T-helper 1 cell treated with Interleukin-12 subunit alpha and Interleukin-12 subunit beta and Interleukin-4 antibody, amounts not matched to agents 30 ng/mL and 1 ng/mL, for 36 hours (primary cell): ENCODE data around the gene PRXL2B. TPM values are rescaled to one million over a fixed set of nuclear protein-coding genes. Genes with fewer than 3 reads are reported as not detected.
"Not testable (repeated sequence)": the region's sequence is repeated elsewhere in the genome, so short reads cannot be mapped to it uniquely, and the experiment has no call there.

ENCODE experiments used
- intact Hi-C: fragments of 100-400 bp; cut with micrococcal nuclease; formaldehyde crosslinking; loops from one replicate; pipeline ENCODE4 v1.15.1; 2024
- total RNA-seq: library from RNA; stranded (reverse); gene quantifications from 2 replicates; pipeline ENCODE4 v1.2.3, GENCODE V29; 2022

PRXL2B gene
- total RNA-seq, 1 donor from 2014 or later, result 35.2 TPM

DNA sequence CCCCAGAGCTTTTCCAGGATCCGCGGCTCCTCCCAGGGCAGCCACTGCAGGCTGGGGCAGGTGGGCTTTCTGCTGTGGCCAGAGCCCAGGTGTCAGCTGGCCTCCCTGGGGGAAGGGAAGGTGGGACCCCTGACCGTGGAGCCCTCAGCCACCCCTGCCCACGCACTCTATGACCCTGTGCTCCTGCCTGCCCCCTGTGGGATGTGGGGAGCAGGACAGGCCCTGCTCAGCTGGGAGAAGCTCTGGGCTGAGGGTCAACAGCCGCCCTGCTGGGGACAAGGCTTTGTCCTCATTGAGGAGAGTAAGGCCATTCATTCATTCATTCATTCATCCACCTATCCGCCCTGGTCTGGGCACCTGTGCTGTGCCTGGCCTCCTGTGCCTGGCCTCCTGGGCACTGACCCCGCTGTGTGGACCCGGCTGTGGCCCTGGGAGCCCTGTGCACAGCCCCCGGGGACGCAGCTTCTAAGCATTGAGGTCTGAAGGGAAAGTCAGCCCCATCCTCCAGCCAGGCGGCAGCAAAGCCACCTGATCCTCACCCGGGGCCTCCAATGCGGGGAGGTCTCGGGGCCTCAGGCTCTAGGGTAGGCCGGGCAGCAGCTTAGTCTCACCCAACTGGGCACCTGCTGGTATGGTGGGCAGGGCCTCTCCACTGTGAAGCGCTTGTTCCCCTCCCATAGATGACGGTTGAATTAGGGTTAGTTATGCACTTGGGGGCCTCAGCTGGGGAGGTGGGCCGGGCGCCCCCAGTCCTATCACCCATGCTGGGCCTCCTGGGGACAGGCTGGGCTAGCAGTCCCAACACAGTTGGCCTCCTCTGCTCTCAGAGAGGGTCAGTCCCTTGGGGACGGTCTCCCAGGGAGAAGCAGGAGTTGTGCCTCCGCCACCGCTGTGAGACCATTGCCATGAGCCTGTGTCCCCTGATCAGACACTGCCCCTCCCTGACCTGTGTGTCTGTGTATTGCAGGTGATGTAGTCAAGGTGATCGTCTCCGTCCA lies 24.4 kb upstream of the PRXL2B start:
- intact Hi-C loops, result no loop called here

DNA sequence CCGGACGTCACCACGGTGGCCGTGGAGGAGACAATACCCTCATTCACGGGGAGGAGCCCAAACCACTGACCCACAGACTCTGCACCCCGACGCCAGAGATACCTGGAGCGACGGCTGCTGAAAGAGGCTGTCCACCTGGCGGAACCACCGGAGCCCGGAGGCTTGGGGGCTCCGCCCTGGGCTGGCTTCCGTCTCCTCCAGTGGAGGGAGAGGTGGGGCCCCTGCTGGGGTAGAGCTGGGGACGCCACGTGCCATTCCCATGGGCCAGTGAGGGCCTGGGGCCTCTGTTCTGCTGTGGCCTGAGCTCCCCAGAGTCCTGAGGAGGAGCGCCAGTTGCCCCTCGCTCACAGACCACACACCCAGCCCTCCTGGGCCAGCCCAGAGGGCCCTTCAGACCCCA lies 23.4 kb upstream of the PRXL2B start:
- intact Hi-C loops, result no loop called here

DNA sequence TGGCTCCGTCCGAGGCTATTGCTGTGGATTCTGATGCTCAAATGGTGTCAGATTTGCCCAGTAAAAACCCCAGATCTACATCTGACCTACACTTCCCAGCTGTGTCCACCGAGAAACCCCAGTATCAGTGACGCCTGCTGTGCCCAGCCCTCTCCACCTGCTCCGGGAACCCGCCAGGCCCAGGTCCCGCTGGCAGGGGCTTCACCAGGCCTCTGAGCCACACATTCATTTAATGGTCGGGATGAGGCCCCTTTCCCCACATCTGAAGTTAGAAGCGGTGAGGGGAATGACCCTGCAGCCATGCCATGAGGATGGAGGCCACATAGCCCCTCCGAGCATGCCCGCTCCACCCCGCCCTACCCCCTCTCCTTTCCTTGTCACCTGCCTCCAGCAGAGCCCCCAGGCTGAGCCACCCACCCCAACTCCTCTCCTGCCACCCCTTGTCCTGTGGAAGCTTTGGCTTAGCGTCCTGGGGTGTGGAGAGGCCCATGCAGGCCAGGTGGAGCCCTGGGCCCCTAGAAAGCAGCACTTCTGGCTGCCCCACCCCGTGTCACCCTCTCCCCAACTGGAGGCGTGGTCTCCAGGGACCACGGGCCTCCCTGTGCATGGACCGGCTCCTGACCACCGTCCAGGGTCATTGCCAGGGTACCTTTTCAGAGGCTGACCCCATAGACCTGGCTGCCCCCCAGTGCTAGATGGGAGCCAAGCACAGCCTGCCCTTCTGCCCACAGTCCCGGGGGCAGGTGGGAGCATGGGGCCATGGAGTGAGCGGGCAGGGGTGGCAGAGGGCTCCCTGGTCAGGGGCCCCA lies 22.4 kb upstream of the PRXL2B start:
- intact Hi-C loops, result no loop called here

DNA sequence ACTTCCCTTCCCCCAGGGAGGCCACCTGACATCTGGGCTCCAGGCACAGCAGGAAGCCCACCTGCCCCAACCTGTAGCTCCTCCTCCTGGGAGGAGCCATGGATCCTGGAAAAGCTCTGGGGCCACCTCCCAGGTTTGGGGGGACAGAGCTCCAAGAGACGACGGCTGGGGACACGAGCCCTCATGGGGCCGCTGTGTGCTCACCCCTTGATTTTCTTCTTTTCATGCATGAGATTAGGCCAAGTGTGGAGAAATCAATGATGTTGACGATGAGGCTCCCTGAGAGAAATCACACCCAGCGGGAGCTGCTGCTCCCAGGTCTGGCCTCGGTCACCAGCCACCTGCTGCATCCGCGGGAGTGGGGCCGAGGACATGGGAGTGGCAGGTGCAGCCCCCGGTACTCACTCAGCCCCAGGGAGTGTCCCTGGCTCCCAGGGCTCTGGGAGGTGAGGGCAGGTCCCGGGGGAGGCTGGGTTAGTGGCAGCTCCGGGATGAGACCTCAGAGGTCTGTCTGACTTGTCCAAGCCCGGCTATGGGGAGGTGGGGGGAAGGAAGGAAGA lies 21.7 kb upstream of the PRXL2B start:
- intact Hi-C loops, result no loop called here

DNA sequence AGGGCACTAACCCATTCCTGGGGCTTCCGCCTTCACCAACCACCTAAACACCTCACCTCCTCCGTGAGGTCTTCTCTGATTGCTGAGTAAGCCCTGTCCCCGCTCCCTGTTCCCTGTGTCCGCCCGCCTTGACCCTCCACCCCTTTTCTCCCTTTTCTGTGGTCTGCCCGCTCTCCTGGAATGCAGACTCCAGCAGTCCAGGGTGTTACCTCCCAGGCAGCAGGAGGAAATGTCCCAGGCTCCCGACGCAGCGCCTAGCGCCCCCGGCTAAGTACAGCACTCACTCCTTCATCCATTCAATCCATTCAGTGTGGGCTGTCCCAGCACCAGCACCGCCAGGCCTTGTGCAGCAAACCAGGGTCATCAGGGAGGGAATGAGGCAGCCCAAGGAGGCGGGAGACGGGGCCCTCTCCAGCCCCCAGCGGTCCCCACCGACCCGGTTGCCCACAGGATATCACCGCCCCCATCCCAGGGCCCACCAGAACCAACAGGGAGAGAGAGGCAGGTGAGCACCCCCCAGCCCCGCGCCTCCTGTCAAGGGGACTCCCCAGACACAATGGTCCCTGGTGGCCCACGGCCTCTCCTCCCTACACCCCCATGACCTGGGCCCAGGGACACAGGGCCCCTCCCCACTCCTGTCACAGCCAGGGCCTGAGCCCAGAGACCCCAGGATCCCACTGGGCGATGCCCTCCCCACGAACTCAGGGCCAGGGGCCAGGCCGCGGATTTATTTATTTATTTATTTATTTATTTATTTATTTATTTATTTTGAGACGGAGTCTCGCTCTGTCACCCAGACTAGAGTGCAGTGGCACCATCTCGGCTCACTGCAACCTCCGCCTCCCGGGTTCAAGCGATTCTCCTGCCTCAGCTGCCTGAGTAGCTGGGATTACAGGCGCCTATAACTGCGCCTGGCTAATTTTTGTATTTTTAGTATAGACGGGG lies 20.2 kb upstream of the PRXL2B start:
- intact Hi-C loops, result no loop called here

DNA sequence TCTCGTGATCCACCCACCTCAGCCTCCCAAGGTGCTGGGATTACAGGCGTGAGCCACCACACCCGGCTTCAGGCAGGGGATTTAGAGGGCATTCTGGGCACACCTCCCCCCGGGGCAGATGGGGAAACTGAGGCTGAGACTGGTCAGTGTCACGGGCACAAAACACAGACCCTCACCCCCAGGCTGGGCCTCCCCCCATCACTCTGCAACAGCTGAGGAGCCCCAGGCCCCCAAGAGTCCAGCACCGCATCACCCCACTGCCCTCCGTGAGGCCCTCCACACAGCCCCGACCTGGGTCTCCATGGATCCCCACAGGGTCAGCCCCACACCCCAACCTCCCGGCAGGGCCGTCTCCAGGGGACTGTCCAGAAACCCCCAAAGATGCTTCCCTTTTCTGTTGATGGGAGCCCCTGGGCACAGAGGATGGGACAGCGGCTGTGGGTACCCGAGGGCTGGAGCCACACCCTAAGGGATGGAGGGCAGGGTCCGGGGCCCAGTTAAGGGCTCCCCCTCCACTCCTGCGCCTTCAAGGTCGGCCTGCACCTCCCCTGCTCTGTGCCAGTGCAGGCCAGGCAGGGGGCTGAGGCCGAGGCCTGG lies 19.4 kb upstream of the PRXL2B start:
- intact Hi-C loops, result no loop called here

DNA sequence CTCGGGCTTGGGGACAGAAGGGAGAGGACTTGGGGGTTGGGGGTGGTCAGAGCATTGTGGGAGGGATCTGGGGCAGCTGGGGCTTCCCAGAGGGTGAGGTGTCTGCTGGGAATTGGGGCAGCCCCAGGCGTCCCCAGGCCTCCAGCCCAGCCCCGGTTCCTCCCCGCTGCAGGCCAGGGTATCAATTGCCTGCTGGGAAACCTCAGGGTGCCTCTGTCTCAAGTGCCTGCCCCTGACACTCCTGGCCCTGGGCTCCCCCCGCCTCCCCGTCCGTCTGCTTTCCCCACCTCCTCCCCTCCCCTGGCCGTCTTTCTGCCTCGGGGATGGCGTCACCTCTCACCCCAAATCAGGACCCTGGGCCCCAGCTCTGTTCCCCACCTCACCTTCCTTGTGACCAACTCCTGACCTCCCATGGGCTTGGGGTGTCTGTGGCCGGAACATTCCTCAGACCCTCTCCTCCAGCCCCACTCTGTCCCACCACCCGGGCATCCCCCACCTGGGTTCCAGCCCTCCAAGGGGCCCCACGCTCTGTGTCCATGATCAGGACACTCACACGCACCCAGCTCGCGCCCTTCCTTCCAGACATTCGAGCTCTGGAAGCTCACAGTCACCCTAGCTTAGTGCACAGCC lies 18.3 kb upstream of the PRXL2B start:
- intact Hi-C loops, result not testable (repeated sequence)

DNA sequence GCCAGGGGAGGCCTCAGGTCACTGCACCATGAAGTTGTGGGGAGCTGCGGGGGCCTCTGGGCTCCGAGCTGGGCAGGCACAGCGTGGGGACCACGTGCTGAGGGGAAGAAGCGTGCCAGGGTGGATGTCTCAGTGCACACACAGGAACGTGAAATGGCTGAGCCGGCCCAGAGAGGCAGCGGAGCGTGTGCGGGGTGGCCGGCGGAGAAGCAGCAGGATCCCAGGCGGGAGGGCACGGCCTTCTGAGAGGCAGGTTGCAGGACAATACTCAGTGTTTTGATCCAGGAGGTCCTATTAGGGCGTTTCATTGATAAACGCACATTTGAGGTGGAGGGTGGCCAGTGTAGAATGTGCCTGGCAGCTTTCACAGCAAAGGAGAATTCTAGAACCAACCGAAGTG lies 17.5 kb upstream of the PRXL2B start:
- intact Hi-C loops, result no loop called here

DNA sequence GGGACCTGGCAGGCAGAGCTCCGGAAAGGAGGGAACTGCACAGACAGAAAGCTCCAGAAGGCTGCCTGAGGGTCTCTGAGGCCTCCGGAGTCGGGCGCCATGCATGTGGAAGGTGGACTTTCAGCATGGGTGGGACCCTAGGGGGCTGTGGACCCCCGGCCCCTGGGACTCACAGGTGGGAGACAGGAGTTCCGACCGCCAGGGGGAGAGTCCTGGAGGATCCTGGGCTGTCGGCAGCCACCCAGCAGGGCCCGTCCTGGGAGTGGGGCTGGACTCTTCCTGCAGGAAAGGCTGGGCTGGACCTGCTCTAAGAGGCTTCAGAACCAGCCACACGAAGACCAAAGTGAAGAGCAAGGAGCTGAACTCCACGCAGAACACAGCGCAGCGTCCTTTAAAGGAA lies 16.9 kb upstream of the PRXL2B start:
- intact Hi-C loops, result not testable (repeated sequence)

DNA sequence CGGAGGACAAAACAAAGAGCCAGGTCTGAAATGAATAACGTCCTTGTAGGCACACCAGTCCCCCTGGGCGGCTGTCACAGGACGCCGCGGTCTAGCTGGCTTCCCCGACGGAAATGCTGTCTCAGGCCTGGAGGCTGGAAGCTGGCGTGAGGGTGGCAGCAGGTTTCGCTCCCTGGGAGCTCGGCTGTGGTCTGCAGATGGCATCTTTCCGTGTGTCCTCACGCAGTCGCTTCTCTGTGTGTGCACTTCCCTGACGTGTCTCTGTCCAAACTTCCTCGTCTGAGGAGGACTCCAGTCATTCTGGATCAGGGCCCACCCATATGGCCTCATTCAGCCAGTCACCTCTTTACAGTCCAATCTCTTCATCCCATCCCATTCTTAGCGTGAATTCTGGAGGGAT lies 16.2 kb upstream of the PRXL2B start:
- intact Hi-C loops, result no loop called here

DNA sequence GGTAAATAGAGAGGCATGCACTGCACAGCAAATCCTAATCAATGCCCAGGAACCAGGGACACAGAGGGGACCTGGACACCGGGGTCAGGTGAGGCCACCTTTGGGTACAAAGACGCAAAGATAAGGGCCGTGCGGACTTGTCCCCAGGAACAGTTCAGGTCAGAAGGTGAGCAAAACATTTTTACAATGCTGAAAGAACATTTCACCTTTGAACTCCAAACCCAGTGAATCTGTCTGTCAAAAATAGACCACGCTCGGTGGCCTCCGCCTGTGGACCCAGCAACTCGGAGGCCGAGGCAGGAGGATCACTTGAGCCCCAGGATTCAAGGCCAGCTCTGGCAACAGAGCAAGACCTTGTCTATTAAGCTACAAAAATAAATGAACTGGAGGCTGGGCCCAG lies 15.2 kb upstream of the PRXL2B start:
- intact Hi-C loops, result no loop called here

DNA sequence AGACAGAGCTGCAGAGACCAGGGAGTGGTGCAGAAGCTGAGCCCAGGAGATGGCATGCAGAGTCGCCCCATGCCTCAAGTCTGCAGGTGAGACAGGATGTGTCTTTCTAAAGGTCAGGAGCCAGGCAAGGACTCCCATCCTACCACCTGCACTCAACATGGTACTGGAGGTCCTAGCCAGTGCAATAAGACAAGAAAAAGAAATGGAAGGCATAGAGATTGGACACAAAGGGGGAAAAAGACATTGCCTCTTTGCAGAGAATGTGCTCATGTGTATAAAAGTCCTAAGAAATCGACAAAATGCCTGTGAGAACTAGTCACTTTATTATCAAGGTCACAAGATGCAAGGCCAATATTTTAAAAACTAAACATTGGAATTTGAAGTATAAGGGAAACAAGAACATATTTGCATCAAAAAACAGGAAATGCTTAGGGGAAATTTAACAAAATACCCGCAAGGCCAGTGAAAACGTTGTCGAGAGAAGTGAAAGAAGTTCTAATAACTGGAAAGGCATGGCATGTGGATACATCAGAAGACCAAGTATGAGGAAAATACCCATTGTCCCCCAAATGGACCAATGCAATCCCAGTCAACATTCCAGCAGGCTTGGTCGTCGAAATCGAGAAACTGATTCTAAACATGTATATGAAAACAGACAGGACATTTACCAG lies 13.2 kb upstream of the PRXL2B start:
- intact Hi-C loops, result no loop called here

DNA sequence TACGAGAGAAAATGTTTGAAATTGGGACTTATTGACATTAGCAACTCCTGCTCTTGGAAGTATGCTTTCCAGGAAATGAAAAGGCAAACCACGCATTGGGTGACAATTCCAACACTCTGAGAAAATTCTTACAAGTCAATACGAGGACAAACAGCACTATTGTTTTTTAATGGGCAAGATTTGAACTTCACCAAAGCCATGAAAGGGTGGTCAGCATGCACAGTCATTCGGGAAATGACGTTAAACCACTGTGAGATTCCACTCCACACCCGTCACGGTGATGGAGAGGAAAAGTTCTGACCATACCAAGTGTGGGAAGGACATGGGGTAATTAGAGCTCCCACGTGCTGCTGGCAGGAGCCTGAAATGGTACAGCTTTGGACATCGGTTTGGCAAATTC lies 12.2 kb upstream of the PRXL2B start:
- intact Hi-C loops, result no loop called here

DNA sequence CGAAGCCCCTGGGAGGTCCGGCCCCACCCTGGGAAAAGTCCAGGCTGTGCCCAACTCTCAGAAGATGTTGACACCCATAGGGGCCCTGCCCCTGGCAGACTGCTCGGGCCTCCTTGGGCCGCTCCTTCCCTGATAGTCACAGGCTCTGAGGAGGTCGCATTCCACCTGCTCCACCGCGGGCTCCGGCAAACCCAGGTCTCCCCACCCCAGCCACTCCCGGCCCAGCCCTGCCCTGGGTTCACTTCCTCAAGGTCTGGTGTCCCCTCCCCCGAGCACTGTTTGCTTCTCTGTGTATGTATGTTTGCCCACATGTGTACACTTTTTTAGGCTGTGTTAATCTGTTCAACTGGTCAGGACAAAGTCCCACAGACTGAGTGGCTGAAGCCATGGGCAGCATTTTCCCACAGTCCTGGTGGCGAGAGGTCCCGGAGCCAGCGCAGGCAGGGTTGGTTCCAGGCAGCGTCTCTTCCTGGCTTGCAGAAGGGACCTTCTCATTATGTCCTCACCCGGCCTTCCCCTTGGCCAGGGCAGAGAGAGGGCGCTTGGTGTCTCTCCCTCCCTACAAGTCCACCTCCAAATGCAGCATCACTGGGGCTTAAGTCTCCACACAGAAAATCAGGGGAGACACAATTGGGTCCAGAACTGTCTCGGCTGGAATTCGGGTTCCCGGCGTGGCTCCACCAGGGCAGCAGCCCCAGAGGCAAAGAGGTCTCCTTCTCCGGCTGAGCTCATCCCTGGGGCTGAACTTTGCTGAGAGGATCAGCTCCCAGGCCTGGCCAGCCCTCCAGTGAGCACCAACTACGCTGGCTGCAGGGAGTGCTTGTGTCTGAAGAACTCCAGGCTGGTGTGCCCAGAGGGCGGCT lies 10.5 kb upstream of the PRXL2B start:
- intact Hi-C loops, result no loop called here

DNA sequence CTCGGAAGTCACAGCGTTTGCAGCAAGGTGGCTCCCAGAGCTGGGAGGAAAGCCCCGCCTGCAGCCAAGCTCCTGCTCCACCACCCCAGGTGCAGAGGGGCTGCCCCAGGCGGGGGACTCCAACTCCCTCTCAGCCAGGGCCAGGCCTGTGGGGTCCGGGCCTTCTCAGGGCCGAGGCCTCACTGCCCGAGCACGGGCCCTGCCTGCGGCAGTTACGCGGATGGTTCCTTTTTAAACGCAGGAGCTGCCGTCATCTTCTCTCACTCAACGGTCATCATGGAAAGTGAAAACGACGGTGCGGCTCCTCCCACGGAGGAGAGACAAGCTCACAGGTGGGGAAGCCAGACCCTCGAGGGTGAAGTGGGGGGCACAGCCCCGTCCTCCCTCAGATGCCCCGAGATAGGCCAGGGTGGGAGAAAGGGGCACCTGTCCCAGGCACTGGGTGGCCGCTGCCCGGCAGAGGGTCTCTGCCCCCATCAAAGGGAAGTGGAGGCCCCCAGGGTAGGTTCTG lies 9.0 kb upstream of the PRXL2B start:
- intact Hi-C loops, result loop anchor here (1.0 kb wide), 3 partner anchors 9 to 51 kb away; partner anchors contain the start of genes PANK4, PRXL2B and TNFRSF14

DNA sequence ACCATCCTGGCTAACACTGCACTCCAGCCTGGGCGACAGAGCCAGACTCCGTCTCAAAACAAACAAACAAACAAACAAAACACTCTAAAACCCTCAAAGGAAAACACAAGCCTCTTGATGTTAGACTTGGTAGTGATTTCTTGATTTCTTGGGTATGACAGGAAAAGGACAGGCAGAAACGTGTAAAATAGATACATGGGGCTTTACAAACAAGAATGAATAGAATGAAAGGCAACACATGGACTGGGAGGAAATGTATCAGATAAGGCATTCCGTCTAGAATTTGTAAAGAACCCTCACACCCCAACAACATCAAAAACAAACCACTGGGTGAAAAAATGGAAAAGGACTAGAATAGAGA lies 7.8 kb upstream of the PRXL2B start:
- intact Hi-C loops, result loop anchor here (1.0 kb wide), 3 partner anchors 8 to 52 kb away; partner anchors contain the start of genes PANK4, PRXL2B and TNFRSF14

DNA sequence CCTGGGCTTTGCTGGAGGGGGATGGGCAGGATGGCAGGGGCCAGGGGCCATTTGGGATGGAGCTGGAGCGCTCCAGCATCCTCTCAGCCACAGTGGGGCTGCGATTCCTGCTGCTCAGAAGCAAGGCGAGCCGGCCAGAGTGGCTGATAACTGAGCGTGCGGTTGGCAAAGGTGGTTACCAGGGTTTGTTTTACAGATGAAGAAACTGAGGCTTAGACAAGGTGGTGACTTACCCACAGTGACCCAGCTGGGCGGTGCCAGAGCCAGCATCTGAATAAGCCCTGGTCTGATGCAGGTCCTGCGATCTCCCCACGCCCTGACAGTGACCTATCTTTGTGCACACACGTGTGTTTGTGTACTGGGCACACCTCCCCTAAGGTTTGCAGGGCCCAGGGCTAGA lies 5.9 kb upstream of the PRXL2B start:
- intact Hi-C loops, result no loop called here

DNA sequence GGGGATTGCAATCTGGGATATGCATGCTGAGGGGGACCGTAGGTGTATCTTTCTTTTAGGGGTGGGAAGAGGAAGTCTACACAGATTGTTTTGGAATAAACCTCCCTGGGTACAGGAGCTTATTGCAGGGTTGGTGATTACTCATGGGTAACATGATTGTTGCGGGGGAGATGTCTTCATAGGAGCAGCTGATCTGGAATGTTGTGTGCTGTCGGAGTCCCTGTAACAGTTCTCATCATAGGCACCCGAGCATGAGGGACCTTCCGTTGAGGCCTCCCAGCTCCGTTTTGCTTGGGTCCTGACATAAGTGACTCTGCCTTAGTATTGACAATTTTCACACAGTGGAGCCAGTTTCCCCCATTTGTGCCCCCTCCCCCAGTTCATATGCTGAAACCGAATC lies 4.2 kb upstream of the PRXL2B start:
- intact Hi-C loops, result no loop called here
